Medulla oblongata (tissue), 1 donor: ENCODE data around the gene RNF146.
"Not testable (repeated sequence)": the region's sequence is repeated elsewhere in the genome, so short reads cannot be mapped to it uniquely, and the experiment has no call there.

Experiments
- DNase-seq: peaks from one replicate; pipeline ENCODE4 v3.0.0-alpha.2; 2015; ENCODE audit errors: extremely low spot score

The RNF146 gene

DNA sequence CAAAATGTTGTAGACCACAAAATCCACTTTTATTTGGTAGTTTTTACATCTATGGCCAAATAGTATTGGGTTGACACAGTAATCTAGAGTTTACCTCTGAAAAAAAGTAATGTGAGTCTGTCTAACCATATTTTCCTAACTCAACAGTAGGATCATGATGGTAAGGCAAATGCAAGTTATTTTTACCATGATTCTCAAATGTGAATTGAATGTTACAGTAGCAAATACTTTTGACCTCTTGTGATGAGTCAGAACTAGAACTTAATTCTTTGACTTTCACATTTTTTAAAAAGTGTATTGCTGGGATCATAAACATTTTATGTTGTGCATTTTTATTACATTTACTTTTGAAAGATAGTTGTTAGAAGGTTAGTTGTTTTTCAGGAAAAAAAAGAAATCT is 22.0 kb downstream of the RNF146 start:
- DNase-seq: no peak

DNA sequence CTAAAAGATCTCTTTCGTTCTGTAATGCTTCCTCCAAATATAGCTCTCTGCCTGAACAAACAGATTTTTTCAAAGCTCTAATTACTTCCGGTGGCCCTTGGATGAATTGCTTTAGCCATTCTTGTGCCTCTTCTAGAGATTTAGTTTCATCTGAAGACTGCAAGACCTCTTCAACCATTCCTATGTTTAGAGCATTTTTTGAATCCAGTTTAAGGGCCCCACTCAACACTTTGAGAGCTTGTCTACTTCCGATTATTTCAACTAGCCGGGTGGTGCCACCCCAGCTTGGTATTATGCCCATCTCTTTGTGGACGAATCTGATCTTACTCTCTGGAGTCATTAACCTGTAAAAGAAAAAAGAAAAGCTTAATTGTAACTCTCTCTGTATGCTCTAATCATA is 23.3 kb downstream of the RNF146 start:
- no peak for DNase-seq

DNA sequence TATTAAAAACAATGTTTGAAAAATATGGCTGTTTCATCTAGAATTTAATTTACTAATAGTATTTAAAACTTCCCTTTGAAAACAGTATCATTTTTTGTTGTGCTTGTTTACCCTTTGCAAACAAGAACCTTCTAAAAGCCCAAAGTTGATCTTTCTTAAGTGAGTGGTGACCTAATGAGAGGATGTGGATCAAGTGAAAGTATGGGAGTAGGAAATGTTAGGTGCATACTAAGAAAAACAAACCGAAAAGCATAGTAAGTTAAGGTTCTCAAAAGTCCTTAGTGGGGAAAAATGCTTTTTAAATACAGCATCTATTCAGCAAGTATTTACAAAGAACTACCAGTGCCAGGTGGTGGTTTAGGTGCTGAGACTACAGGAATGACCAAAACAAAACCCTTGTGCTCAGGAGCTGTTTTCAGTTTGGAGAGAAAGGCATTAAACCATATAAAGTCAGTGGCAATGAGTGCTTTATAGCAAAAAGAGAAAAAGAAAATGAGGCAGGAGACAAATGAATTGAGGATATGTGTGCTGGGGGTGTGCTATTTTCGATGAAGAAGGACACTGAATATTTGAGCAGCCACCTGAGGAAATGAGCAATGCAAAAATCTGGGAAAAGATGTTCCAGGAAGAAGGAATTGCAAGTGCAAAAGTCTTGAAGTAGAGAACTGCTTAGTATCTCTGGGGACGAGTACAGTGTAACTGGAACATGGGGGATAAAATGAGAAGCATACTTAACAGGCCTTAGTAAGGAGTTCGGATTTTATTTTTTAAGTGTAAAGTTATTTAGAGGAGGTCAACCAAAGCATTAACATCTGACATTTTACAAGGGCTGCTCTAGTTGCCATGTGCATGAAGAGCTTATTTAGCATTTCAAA is 24.0 kb downstream of the RNF146 start:
- no peak for DNase-seq

DNA sequence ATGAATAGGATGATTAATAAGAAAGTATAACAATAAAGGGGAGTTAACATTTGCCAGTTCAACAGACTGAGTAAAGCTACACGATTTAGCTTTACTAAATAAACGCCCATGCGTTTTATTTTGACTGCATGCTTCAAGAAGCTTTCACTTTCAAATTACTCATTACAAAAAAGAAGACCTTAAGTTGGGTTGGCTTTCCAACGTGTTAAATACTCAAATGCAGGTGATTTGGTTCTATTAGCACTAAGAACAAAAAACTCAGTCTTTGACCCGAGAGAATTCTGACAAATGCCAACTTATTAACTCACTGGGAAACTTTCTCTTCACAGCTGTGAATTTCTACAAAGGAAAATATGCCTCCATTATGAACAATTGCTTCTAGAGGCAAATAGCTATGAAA is 24.8 kb downstream of the RNF146 start:
- DNase-seq: no peak

DNA sequence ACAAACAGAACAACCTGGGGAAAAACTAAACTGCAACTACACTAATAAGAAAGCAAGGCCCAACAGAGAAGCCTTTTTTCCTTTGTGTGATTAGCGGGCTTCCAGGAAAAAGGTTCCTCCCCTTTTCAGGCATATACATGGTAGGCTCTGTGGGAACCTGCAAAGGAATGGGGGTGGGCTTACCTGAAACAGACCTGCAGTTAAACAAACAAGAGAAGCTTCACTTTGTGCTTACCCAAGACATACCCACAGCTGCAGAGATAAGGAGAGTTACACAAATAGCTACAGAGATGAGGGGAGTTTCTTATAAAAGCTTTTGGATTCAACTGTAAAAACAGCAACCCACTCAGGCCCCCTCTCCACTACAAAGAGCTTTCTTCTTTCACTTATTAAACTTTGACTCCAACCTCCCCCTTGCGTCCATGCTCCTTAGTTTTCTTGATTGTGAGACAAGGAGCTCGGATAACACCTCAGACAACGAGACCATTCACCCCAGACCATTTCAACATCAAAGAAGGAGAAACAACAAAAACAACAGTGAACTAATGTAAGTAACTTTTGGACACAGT is 30.9 kb downstream of the RNF146 start:
- no peak for DNase-seq

DNA sequence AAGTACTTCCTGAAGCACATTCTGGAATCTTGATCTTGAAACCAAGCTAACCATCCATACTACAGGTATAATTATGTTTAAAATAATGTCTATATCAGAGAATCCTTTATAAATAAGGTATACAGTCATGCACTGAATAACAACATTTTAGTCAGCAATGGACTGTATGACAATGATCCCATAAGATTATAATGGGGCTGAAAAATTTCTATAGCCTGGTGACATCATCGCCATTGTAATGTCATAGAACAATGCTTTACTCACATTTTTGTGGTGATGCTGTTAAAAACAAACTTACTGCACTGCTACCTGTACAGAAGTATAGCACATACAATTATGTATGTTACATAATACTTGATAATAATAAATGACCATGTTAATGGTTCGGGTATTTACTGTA is 31.8 kb downstream of the RNF146 start:
- no peak for DNase-seq

DNA sequence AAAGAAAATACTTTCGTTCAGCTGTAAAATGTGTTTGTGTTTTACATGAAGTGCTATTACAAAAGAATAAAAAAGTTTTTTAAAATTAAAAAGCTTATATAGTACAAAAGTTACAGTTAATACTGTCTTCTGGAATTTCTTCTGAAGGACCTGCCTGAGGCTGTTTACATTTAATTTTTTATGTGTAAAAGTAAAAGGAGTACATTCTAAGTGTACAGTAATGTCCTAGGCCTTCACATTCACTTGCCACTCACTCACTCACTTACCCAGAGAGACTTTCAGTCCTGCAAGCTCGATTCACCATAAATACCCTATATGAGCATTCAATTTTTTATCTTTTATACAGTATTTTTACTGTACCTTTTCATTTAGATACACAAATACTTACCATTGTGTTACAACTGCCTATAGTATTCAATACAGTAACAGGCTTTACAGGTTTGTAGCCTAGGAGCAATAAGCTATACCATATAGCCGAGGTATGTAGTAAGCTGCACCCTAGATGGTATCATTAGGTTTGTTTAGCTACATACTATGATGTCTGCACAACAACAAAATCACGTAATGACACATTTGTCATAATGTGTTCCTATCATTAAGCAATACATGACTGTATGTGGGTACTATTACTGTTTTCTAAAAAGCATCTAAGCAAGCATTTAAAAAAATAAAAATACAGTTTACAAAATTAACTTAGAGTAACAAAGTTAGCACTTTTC is 33.0 kb downstream of the RNF146 start:
- DNase-seq: no peak

DNA sequence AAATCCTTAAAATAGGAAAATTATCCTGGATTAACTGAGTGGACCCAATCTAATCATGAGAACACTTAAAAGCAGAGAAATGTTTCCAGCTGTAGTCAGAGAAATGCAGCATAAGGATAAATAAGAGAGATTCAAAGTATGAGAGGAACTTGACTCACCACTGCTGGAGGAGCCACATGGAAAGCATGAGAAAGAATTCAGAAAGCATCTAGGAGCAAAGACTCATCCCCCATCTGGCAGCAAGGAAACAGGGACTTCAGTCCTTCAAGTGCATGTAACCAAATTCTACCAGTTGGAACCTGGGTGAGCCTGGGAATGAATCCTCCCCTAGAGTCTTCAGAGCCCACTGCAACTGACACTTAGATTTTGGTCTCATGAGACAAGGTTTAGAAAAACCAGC is 33.7 kb downstream of the RNF146 start:
- DNase-seq: no peak

DNA sequence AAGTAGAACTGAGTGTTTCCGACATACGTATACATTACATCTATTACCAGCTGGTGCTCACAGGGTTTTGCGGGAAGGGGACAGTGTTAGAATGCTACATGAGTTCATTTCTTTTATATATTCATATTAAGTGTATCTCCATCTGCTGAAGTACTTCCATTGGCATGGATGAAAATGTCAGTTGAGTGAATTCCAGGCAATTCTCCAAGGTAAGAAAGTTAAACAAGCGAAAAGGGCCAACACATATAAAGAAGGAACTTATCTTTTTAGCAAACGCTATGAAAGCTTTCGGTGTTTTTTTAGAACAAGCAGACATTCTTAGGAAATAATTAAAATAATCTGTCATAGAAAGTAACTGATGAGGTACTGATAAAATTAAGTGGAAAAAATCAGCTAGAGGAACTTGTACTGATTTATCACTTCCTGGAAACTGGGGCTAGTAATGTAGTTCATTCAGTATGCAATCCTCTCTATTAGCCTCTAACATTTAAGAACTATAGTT is 34.6 kb downstream of the RNF146 start:
- DNase-seq: no peak

DNA sequence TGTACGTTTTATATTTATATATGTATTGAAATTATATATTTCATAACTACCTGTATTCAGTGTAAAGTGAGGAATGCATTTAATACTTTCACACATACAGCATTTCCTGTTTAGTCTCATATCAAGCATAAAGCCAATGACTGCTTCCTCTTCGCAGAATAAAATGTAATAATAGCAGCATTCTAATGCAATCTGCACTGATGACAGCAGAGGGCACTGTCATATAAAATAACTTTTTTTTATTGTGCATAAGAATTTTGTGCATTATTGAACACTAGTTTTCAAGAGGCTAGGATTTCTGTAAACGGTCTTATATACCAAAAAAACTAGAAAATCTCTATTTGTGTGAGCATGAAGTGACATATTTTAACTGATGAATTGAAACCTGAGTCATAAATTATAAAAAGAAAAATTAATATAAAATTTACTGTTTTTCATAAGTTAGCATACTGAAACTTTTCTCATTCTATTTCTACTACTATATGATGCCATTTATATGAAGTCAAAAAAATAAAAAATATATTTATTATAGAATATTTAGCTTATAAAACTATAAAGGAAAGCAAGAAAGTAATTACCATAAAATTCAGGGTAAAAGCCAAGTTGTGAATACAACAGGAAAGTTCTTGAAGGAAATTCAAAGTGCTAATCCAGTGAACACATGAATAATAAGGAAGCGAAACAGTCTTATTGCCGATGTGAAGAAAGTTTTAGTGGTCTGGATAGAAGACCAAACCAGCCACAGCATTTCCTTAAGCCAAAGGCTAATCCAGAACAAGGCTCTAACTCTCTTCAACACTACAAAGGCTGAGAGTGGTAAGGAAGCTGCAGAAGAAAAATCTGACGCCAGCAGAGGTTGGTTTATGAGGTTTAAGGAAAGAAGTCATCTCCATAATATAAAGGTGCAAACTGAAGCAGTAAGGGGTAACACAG is 36.3 kb downstream of the RNF146 start:
- DNase-seq: peak; percentile 65

DNA sequence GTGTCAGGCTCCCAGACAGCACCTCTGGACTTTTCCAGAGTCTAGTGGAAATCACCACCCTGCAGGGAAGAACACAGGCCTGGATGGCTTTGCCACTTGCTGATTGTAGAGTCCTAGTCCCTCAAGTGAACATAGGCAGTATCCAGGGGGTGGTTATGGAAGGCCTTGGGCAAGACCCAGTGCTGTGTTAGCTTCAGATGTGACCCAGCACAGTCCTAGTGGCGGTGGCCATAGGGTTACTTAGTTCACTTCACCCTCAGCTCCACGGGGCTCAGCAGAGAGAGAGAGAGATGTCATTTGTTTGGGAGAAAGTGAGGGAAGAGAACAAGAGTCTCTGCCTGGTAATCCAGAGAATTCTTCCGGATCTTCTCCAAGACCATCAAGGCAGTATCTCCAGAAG is 37.3 kb downstream of the RNF146 start:
- no peak for DNase-seq

DNA sequence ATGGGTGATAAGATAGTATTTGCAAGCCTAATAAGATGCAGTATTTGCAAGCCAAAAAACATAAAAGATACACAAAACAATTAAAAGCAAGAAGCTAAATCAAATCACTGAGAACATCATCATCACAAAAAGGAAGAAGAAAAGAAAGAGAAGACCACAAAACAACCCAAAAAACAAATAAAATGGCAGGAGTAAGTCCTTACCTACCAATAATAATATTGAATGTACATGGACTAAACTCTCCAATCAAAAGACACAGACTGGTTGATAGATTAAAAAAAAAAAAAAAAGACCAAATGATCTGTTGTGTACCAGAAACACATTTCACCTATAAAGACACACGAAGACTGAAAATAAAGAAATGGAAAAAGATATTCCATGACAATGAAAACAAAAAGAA is 39.1 kb downstream of the RNF146 start:
- no peak for DNase-seq

DNA sequence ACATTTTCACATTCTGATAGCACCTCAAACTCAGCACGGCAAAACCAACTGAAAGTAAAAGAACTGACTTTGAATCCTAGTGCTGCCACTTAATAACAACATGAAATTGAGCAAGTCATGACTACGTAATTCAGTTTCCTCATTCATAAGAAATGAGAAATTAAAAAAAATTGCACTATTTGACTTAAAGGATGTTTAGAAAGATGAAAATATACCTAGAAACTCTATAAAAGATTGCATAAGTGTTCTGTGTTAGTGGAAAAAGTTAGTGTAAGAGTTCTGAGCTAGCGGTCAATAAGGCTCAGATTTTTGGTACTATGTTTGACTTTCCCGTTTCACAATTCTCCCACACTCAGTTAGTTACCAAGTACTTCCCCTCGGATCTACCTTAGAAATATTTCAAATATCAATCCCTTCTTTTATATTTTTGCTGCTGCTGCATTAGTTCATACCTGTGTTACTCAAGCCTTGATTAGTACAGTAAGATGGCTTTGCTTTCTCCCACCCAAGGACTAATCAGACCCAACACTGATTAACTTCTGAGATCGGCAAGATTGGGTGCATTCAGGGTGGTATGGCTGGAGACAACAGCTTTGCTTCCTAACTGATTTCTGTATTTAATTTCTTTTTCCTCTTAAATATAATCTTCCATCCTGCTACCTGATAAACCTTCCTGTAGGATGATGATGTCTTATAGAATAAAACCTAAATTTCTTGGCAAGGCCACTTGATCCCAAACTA is 50.9 kb downstream of the RNF146 start:
- DNase-seq: no peak

DNA sequence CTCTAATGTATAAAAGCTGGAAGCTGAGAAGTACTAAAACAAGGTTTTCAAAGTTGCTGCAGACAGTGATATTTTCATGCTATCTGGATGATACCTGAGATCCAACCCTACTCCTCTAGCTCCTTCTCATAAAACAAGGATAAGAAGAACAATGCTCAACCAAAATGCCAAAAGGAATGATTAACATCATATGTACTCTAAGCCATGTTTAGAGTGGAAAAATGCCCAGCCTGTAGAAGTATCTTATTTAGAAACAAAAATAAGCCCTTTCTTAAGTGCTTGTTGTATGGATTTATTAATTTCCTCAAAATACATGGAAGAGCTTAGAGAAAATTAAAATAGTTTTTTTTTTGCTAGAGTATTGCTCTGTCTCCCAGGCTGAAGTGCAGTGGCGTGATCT is 53.0 kb downstream of the RNF146 start:
- no peak for DNase-seq

DNA sequence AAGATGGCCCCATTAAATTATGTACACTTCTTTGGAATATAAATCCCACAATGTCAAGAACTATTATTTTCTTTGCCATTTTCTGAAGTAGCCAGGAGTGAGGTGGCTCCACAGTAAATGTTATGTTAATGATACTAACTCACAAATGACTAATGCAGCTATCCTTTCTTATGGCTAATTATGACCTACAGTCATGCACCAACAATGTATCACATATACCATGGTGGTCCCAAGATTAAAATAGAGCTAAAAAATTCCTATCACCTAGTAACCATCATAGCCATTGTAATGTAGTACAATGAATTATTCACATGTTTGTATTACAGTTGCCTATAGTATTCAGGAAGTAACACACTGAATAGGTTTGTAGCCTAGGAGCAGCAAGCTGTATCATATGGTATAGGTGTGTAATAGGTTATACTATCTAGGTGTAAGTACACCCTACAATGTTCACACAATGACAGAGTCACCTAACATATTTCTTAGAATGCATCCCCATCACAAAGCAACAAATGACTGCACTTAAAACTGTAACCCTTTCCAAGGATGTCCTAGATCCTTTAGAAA is 61.5 kb downstream of the RNF146 start:
- no peak for DNase-seq

DNA sequence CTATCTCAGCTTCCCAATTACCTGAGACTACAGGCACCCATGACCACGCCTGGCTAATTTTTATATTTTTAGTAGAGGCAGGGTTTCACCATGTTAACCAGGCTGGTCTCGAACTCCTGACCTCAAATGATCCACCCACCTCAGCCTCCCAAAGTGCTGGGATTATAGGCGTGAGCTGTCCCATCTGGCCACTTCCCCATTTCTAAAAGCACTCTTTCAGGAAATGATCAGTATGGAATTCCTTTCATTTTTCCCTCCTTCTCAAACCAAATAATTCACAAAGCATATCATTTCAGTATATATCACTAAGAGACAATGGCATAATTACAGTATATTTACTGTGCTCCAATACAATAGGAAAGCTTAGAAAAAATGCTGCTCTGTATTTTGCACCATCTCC is 64.6 kb downstream of the RNF146 start:
- DNase-seq: not testable (repeated sequence)

DNA sequence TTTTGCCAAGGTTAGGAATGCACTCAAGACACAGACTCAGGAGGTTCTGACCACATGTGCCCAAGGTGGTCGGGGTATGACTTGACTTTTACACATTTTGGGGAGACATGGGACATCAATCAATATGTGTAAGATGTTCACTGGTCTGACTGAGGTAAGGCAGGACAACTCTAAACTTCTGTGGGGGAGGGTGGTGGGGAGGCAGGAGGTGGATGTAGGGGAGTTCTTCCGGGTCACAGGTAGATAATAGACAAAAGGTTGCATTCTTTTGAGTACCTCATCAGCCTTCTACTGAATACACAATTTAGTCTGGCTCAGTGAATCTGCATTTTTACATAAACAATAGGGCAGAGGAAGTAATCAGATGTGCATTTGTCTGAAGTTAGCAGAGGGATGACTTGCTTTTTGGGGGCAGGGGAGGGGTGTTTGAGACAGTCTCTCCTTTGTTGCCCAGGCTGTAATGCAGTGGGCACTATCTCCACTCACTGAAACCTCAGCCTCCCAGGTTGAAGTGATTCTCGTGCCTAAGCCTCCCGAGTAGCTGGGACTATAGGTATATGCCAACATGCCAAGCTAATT is 65.8 kb downstream of the RNF146 start:
- no peak for DNase-seq
